Effector CD4-positive, alpha-beta T cell (primary cell): ENCODE measurements around the gene RPS6KA1.
A peak's percentile ranks its signal among the peaks of the same experiment; 100 is the strongest.
"Not testable (repeated sequence)": the region's sequence is repeated elsewhere in the genome, so short reads cannot be mapped to it uniquely, and the experiment has no call there.

Experiments
- DNase-seq: peaks from one replicate; pipeline ENCODE4 v3.0.0-alpha.2; 2020
- total RNA-seq: gene quantifications from one replicate; lab custom pipeline; 2026; lab: John Stamatoyannopoulos, UW

Gene RPS6KA1
- total RNA-seq, result 117 reads per million, percentile 85 among the genes with 10 or more reads in this experiment

DNA sequence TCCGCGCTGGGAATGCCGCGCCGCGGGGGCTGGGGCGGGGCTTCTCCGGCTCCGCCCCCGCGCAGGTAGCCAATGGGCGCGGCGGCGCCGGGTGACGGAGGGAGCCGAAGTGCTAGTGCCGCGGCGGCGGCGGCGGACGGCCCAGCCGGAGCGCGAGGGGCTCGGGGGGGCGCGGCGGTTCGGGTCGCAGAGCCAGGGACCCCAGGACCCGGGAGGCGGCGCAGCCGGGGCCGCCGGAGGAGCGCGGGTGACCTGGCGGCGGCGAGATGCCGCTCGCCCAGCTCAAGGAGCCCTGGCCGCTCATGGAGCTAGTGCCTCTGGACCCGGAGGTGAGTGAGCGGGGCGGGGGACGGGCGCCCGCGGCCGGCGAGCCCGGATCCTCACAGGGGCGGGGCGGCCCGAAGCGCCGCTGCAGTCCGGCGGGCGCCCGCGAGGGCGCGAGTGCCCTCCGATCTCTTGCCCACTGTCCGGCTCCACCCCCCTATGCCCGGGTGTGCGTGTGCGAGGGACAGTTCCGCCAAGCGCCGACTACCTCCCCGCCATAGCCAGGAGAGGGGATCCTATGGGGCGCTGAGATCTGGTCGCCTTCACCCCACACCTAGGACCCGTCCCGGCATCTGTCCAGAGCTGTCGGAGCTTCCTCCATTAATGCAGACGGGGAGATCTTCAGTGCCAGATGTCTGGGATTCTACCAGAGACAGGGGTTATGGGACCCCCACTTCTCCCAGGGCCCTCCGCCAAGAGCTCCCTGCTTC, at the start of gene RPS6KA1:
TSS of gene RPS6KA1 (plus strand) at position 107 of the 755 bp plus-strand sequence. CDS start at position 267, 160 bp downstream.
- DNase-seq, result peak; percentile 48

DNA sequence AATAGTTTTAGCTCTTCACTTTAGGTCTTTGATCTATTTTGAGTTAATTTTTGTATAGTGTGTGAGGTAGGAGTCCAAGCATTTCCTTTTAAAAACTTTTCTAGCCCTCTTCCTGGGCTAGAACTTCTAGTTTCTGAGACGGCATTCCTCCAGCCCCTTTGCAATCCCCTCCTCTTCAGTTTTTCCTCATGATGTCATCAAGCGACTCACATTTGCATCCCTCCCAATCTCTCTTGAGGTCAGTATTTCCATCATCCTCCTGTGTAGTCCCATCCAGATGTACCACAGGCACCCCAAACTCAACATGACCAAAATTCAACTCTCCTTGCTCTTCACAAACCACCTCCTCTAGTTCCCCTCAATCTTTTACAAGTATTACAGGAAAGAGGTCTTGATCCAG, 46.6 kb upstream of the RPS6KA1 start:
- no peak for DNase-seq

DNA sequence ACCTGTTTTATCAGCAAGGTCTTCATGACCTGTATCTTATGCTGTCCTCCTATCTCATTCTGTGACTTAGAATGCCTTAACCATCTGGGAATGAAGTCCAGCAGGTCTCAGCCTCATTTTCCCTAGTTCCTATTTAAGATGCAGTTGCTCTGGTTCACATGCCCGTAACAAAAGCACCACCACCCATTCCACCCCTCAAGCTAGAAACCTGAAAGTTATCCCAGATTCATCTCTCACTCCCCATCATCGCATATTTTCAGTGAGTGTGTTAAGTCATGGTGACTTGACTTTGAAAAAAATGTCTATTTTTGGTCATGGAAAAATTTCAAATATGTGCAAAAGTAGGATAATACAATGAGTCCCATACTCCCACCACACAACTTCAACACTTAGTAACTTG, 45.6 kb upstream of the RPS6KA1 start:
- no peak for DNase-seq

DNA sequence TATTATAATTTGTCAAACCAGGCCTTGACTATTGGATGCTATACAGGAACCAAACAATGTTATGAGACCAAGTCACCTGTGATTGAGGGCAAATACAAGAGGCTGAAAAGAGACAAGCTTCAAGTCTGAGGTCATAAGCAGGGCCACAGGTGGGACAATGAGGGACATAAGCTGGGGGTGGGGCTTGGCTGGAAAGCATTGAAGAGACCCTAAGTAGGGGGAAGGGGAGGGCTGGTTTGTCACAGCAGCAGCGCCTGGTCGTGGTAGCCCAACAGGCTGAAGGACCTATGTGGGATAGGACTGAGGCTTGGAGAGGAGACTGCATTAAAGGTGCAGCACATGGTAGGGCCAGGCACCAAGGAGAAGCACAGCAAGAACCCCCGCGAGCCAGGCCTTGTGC, 39.4 kb upstream of the RPS6KA1 start:
- no peak for DNase-seq

- no peak for DNase-seq
Measured at GRCh38 chr1:26493267-26493666, 36.3 kb upstream of the RPS6KA1 start.

DNA sequence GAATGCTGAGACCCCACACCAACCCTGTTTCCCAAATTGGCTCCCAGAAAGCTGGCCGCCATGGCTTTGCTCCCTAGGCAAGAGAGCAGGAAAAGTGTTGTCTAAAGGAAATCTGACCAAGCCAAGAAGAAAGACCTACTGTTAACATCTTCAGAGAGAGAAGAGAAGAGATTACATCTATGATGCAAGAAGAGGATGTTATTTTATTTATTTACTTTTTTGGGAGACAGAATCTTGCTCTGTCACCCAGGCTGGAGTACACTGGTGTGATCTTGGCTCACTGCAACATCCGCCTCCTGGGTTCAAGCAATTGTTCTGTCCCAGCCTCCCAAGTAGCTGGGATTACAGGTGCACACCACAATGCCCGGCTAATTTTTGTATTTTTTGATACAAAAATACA, 35.6 kb upstream of the RPS6KA1 start:
- DNase-seq, result no peak

DNA sequence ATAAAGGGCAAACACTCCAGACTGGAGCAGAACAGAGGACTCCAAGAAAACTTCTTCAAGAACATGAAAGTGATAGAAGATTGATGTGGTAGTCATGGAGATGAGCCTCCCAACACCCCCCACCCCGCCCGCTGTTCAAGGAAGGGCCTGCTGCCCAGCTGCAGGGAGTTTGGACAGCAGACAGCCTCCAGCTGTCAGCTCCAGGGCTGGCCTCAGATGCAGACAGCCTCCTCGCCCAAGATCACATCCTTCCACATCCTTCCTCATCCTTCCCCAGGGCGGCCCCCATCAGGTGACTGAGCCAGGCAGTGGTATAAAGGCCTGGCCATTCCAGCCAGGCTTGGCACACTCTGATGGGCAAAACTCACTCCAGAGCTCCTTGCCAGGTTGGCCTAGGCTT, 32.7 kb upstream of the RPS6KA1 start:
- DNase-seq, result no peak

DNA sequence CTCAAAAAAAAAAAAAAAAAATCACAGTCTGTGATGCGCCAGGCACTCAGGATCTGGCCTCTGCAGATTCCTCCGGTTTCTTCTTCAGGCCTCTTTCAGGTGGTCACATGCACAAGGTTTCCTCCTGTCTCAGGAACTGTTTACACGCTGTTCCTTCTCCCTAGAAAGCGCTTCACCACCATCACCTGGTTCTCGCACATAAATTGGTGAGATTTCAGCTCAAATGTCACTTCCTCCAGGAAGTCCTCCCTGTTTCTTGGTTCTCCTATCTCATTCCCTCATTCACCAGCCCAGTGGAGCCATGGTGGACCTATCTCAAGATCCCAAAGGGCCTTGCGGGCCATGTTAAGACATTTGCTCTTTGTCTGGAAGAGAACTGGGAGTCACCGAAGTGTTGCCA, 30.7 kb upstream of the RPS6KA1 start:
- no peak for DNase-seq

DNA sequence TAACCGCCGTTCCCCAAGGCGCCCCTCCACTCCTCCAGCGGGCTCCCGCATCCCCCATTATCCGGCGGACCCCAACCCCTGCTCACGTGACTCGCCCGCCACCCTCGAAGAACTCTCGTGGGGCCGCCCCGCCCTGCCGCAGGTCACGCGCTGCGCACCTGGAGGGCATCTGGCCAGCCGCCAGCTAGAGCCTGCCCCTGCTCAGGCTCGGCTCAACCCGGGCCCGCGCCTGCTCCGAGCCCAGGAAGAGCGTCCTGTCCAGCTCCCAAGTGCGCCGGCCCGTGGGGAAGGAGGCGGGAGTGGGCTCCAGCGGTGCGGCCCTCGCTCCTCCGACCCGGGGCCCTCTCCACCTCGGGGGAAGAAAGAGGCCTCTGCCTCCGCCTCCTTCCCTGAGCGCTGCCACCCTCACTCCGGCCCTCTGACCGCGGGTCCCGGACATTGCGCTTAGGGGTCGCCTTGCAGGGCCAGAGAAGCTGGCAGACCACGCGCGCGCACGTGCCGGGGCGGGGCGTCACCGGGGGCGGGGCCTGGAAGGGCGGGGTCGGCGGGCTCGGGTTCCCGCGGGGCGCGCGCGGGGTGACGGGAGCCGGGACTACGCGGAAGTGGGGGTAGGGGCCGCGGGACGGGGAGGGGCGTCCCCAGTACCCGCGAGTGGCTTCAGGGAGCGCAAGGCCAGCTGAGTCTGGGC, 28.9 kb upstream of the RPS6KA1 start:
- DNase-seq, result peak; percentile 78

DNA sequence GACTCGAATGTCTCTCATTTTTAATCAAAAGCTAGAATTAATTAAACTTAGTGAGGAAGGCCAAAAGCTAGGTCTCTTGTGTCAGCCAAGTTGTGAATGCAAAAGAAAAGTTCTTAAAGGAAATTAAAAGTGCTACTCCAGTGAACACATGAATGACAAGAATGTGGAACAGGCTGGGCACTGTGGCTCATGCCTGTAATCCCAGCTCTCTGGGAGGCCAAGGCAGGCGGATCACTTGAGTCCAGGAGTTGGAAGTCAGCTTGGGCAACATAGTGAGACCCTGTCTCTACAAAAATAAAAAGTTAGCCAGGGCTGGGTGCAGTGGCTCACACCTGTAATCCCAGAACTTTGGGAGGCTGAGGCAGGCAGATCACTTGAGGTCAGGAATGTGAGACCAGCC, 18.9 kb upstream of the RPS6KA1 start:
- DNase-seq, result not testable (repeated sequence)

DNA sequence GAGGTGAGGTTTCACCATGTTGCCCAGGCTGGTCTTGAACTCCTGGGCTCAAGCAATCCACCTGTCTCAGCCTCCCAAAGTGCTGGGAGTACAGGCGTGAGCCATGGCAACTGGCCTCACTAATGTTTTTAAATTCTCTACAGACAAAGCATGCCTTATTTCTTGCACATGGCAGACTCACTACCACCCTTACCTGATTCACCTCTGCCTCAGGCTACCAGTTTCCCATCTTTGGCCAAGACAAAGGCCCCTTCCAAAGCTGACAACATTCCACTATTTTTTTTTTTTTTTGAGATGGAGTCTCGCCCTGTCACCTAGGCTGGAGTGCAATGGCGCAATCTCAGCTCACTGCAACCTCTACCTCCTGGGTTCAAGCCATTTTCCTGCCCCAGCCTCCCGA, 13.7 kb upstream of the RPS6KA1 start:
- DNase-seq, result not testable (repeated sequence)

DNA sequence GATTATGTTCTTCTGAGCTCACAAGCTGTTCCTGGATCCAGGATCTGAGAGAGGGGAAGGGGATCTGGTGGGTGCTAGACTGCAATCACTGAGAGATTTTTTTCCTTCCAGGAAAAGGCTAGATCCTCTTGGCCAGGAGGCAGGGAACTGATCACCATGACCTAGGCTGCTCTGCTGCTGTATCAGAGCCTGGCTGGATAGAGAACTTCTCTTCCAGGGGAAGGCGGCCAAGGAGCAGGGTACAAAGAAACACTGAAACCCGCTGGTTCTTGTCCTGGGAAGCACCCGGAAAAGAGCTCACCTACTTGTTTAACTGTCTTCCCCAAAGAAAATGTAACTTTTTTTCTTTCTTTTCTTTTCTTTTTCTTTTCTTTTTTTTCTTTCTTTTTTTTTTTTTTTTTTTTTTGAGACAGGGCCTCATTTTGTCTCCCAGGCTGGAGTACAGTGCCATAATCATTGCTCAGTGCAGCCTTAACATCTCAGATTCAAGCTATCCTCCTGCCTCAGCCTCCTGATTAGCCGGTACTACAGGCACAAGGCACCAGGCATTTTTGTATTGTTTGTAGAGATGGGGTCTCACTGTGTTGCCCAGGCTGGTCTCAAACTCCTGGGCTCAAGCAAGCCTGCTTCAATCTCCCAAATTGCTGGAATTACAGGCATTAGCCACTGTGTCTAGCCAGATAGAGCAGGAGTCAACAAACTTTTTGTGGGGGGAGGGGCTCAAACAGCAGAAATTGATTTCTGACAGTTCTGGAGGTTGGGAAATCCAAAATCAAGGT, 12.4 kb upstream of the RPS6KA1 start:
- no peak for DNase-seq

DNA sequence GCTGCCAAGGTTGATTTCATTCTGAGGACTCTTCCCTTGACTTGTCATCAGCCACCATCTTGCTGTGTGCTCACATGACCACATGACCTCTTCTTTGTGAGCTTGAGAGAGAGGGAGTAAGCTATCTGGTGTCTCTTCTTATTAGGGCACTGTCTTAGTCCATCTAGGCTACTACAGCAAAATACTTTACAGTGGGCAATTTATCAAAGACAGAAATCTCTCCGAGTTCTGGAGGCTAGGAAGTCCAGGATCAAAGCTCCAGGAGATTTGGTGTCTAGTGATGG, 11.9 kb upstream of the RPS6KA1 start:
- no peak for DNase-seq

- no peak for DNase-seq
Measured at GRCh38 chr1:26518355-26518754, 11.2 kb upstream of the RPS6KA1 start.

DNA sequence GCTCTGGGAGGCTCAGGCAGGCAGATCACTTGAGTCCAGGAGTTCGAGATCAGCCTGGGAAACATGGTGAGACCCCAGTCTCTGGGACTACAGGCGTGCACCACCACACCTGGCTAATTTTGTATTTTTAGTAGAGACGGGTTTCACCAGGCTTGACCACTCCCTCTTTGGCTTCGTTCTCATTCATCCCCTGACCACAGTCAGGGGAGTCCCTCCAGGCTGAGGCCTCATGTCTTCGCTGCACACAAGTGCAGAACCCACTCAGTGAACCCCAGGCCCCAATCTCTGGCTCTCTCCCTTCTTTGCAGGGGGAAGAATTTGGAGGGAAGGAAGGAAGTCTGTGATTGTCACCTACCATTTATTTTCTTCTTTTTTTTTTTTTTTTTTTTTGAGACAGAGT, 9.2 kb upstream of the RPS6KA1 start:
- no peak for DNase-seq

GRCh38 chr1:26521669-26522030, 7.9 kb upstream of the RPS6KA1 start:
- DNase-seq, result no peak

GRCh38 chr1:26522073-26522472, 7.5 kb upstream of the RPS6KA1 start:
- DNase-seq, result no peak

DNA sequence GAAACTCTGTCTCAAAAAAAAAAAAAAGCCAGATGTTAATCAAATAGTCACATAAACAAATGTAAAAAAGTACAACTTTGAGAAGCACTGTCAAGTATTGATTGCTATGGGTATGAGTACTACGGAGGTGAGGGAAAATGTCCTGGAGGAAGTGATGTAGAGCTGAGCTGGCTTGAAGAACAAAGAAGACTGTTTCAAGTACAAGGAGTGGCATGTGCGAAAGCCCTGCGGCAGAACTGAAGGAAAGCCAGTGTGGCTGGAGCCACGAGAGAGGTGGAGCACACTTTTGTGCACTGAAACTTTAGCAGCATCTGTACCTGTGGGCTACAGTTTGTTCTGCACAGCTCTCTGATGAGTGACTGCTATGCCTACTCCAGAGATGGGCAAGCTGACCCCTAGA, 5.4 kb upstream of the RPS6KA1 start:
- DNase-seq, result no peak

DNA sequence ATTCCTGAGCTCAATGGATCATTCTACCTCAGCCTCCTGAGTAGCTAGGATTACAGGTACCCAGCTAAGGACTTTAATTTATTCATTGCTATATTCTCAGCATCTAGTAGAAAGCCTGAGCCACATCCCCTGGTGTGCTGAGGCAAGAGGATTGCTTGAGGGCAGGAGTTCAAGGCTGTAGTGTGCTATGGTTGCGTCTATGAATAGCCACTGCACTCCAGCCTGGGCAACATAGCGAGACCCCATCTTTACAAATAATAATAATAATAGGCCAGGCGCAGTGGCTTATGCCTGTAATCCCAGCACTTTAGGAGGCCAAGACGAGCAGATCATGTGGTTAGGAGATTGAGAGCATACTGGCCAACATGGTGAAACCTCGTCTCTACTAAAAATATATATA, 3.3 kb upstream of the RPS6KA1 start:
- no peak for DNase-seq

- DNase-seq, result no peak
Measured at GRCh38 chr1:26529405-26529654, 231 bp upstream of the RPS6KA1 start.

DNA sequence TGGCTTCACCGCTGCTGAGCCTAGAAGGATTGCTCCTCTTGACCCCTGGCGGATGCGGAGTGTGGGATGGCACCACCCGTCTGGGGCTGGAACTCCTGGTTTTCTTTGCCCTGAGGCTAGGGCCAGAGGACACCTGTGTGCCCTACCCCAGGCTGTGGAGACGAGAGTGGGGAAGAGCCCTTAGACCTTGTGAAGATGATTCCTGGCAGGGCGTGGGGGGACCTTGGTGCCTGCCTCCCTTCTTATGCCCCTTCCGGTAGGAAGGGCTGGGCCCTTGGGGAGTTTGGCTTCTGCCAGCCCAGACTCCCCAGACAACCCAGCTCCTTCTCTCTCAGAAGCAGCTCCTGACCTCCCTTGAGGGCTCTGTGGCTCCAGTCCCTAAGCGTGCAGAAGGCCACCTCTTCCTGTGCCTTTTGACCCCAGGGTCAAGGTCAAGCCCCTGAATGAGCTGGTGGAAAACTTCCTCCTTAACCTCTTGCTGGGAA, 891 bp downstream of the RPS6KA1 start:
- no peak for DNase-seq

- DNase-seq, result no peak
Measured at GRCh38 chr1:26530895-26531598, 1.5 kb downstream of the RPS6KA1 start.

DNA sequence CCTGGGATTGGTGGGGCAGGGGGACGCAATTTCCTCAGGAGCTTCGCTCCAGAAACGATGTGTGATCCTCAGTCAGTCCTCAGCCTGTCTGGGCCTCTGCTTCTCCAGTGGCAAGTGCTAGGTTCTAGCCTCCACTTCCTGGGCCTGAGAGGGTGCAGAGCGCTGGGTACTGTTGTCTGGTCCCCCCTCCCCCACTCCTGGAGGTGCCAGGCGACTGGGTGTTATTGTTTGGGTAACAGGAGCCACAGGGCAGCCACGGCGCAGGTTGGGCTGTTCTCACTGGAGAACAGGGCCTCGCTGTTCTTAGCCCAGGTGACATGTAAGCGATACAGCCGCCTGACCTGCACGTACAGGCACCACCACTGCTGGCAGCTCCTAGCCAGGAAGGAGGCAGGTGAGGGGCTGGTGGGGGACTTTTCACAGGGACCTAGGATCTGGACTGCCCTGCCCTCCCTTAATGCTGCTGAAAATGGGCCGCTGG, 2.1 kb downstream of the RPS6KA1 start:
- no peak for DNase-seq
